GOT3 (cell line): Measurements from ENCODE around the gene CD84.
"Not testable (repeated sequence)": the region's sequence is repeated elsewhere in the genome, so short reads cannot be mapped to it uniquely, and the experiment has no call there.

Experiments used
- DNase-seq: peaks from one replicate; lab custom pipeline; 2025; ENCODE audit warnings: mixed read lengths; lab: John Stamatoyannopoulos, UW

CD84 gene

DNA sequence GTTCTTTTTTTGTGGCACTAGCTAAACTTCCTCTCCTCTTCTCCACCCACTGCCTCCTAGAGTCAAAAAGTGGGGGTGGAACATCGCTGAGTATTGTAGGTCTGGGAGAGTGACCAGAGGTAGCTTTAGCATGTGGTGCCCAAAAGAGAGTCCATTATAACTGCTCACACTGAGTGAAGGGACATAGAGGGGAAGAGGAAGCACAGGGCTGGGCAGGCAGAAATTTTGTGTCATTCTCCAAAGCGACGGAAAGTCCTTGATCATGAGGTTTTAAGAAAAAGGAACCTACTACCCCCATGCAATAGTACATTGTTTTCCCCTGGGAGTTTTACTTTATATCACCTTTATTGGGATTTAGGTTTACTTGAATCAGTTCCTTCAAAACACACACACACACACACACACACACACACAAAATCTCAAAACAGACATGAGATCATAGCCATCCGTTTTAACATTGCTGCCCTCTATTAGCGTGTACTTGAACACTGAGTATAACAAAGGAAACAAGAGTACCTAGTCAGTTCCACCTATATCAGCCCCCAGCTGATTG lies 4.1 kb downstream of the CD84 start:
- no peak for DNase-seq

DNA sequence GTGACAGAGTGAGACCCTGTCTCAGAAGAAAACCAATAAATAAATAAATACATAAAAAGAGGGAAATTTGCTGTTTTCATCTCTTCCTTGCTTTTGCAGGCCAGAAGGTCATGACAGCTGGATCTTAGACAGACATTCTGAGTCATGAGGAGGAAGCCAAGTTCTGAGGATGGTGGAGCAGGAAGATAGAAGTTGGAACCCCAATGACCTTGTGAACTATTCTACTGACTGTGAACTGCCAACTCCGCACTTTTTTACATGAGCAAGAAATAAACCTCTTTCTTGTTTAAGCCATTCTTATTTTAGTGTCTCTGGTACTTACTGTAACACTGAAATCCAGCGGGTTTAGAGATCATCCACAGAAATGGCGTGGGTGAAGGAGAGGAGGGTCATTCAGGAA lies 8.5 kb downstream of the CD84 start:
- no peak for DNase-seq

DNA sequence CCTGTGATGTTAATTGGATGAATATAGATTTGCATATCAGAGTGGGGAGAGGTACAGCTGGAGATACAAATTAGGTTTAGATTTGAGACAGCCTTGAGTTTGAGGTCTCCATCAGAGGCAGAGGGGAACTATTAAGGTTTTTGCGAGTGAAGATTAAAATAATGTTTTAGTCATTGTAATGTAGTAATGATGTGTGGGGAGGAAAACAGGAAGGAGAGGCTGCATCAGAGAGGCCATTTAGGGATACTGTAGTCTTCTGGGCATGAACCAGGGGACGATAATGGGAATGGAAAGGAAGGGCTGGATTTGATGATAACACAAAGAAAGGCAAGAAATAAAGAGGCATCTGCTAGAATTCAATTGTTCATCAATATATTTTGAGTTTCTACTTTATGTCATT lies 9.5 kb downstream of the CD84 start:
- no peak for DNase-seq

DNA sequence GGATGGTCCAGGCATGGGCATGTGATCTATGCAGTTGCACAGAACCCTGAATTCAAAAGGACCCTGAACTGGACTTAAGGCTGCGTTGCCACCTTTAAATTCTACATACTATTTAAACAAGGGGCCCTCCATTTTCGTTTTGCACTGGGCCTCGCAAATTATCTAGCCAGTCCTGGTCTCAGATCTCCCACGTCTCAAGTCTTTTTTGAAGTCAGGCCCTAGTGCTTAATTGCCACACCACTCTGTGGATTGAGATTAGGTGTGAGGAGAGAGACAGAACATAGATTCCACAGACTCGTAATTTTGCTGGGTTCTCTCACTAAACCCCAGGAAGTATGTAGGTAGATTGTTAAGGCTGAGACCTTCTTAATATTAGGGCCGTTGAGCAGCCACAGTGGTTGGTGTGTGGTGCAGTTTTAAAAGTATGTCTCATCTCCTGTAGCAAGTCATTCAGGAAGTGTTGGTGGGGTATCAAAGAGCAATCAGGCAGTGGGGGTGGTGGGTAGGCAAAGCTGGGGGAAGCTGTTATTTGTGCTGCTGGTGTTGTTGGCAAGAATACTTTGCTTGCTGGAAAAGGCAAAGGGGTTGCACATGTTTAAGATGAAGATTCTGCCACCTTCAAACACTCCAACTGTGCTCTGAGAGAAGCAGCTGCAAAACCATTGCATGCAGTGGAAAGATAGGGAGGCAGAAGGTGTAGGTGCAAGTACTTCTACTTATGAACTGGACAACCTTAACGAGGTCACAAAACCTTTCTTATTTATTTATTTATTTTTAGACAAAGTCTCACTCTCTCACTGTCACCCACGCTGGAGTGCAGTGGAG lies 11.2 kb downstream of the CD84 start:
- DNase-seq = no peak

DNA sequence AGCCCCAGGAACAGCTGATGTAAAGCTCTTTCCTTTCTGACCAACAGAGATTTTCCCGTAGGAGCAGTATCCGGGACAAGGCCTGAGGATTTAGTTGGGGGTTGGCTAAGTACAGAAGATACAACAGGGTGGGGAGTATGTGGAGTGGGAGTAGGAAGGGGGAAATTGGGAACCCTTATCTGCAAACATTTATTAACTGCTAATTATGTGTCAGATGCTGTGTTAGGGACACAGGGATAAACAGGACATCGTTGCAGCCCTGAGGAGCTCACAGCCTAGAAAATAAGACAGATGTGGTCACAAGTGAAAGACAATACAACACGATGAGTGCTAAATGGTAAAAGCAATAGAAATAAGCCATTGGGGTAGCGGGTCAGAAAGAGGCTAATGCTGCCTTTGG lies 12.0 kb downstream of the CD84 start:
- DNase-seq = no peak

DNA sequence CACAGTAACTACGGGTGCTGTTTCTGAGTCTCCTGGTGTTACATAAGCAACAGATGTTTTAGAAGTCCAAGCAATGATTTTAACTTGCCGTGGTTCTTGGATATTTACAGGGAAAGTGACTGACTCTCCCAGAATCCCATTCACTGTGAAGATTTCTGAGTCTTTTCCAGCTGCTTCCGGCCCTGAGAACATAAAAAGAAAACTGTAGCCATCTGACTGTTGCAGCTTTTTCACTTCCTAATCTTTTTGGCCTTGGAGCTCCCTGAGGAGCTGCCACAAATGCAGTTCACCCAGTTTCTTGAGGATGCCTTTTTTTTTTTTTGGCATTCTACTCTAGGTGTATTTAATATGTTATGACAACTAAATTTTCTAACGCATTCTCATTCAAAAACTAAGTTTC lies 13.7 kb downstream of the CD84 start:
- no peak for DNase-seq

DNA sequence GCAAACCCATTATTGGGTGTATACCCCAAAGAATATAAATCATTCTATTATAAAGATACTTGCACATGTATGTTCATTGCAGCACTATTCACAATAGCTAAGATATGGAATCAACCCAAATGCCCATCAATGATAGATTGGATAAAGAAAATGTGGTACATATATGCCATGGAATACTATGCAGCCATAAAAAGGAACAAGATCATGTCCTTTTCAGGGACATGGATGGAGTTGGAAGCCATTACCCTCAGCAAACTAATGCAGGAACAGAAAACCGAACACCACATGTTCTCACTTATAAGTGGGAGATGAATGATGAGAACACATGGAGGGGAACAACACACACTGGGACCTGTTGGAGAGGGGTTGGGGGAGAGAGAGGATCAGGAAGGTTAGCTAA lies 16.1 kb downstream of the CD84 start:
- DNase-seq = not testable (repeated sequence)

DNA sequence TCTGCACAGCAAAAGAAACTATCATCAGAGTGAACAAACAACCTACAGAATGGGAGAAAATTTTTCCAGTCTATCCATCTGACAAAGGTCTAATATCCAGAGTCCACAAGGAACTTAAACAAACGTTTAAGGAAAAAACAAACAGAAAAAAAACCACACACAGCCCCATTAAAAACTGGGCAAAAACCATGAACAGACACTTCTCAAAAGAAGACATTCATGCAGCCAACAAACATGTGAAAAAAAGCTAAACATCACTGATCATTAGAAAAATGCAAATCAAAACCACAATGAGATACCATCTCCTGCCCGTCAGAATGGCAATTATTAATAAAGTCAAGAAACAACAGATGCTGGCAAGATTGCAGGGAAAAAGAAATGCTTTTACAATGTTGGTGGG lies 16.6 kb downstream of the CD84 start:
- not testable (repeated sequence) for DNase-seq

DNA sequence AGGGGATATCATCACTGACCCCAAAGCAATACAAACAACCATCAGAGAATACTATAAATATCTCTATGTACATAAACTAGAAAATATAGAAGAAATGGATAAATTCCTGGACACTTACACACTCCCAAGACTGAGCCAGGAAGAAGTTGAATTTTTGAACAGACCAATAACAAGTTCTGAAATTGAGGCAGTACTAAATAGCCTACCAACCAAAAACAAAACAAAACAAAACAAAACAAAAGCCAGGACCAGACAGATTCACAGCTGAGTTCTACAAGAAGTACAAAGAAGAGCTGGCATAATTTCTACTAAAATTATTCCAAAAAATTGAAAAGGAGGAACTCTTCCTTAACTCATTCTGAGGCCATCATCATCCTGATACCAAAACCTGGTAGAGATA lies 18.5 kb downstream of the CD84 start:
- DNase-seq = no peak

DNA sequence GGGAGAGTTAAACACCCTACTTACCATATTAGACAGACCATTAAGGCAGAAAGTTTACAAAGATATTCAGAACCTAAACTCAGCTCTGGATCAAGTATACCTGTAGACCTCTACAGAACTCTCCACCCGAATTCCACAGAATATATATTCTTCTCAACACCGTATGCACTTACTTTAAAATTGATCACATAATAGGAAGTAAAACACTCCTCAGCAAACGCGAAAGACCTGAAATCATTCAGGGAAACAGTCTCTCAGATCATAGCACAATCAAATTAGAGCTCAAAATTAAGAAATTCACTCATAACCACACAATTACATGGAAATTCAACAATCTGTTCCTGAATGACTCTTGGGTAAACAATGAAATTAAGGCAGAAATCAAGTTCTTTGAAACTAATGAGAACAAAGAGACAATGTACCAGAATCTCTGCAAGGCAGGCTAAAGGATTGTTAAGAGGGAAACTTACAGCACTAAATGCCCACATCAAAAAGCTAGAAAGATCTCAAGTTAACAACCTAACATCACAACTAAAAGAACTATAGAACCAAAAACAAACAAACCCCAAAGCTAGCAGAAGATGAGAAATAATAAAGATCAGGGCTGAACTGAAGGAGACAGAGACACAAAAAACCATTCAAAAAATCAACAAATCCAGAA lies 19.1 kb downstream of the CD84 start:
- no peak for DNase-seq

DNA sequence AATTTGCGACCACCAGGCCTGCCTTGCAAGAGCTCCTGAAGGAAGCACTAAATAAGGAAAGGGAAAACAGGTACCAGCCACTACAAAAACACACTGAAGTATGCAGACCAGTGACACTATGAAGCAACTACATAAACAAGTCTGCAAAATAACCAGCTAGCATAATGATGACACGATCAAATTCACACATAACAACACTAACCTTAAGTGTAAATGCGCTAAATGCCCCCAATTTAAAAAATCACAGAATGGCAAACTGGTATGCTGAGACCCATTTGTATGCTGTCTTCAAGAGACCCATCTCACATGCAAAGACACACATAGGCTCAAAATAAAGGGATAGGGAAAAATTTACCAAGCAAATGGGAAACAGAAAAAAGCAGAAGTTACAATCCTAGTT lies 19.9 kb downstream of the CD84 start:
- not testable (repeated sequence) for DNase-seq

DNA sequence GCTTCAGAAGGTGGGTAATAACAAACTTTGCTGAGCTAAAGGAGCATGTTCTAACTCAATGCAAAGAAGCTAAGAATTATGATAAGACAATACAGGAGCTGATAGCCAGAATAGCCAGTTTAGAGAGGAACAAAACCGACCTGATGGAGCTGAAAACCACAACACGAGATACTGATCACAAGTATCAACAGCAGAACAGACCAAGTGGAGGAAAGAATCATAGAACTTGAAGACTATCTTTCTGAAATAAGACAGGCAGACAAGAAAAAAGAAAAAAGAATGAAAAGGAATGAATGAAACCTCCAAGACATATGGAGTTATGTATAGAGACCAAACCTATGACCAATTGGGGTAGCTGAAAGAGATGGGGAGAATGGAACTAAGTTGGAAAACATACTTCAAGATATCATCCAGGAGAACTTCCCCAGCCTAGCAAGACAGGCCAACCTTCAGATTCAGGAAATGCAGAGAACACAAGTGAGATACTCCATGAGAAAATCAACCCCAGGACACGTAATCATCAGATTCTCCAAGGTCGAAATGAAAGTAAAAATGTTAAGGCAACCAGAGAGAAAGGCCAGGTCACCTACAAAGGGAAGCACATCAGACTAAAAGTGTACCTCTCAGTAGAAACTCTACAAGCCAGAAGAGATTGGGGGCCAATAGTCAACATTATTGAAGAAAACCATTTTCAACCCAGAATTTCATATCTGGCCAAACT lies 20.5 kb downstream of the CD84 start:
- no peak for DNase-seq

DNA sequence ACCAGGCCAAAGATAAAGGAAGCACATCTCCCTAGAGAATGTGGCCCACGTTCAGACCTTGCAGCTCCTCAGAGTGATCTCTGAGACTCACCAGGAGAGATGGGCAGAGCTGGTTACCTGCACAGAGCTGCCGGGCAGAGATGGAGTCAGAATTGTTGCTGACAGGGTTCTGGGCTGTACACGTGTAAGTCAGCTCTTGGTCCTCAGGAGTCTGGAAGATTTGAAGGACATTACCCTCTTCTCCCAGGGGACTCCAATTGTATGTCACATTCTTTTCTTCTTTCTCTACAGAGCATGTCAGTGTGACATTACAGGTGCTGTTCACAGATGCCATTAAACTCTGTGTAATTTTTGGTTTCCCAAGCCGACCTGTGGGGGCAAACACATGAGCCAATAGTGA lies 25.5 kb downstream of the CD84 start:
- DNase-seq = no peak

DNA sequence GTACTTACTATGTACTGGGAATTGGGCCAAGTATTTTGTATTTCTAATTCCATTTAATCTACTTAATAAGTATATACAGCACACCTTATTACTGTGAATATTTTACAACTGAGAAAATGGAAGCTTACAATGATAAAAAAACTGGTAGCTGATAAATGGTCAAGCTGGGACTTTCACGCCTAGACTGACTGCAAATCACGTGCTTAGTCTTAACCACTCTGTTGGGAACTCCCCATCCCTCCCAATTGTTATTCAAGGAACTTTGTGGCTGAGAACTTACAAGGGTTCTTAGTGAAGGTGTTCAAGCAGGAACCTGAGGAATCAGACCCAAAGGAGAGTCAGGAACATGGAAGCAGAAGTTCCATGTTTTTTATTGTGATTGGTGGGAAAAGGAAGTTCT lies 26.9 kb downstream of the CD84 start:
- no peak for DNase-seq

DNA sequence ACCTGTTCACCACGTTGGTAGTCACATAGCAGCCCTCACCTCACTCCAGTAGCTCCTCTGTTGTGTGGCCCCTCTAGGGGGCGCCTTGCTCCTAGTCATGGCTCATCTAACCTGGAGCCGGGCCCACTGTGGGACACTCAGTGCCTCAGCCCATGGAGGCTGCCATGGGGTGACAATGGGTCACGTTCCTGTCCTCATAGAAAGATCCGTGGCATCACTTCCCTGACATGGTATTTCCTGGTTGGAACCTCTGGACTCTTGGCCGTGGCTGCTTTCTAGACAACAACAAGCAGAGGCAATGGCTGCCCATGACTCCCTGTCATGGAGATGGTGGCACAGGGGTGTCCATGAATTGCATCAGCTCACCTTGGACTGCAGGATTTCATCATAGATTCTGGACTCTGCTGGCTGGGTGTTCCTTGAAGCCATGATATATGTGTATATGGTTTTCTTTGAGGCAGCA lies 28.7 kb downstream of the CD84 start:
- DNase-seq = no peak

DNA sequence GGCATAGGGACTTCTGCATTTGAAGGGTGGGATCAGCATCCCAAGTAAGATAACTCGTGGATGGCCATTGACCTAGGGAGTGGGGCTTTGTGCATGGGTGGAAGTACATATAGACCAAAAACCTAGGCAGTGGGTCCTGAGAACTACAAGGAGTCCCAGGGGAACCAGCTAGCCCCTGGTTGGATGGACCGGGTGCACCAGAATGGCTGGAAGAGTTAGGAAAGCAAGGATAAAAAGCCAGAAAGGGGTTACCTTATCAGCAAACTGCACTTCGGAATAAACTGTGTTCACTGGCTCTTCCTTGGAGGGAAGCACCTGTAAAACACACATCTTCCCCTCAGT lies 29.7 kb downstream of the CD84 start:
- no peak for DNase-seq

DNA sequence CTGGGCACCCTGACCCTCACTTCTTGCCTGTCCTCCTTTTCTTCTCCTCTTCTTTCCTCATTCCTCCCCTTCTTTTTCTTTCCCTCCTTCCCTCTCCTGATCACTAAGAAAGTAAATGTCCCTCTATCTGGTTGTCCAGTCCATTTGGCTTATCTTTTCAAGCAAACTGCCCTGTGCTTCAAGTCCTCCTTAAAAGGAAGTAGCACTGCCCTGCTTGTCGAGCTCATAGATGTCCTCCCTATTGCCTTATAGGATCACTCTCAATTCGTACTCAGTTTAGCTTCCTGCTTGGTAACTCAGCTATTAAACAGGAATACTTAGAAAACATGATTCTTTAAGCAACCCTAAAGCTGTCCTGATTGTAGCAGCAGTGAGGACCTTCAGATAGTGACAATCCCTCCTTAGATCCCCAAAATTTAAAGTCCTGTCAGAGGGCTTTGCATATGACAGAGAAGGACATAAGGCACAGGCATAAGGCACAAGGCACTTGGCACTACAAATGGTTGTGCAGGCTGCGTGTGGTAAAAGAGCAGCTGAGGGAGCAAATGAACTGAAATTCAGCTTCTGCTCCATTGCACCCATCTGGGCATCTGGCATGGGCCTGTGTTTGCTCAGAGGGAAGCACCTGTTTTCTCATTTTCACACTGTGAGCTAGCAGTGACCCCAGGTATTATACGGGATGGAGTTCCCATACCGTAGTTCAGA lies 30.2 kb downstream of the CD84 start:
- DNase-seq = no peak

DNA sequence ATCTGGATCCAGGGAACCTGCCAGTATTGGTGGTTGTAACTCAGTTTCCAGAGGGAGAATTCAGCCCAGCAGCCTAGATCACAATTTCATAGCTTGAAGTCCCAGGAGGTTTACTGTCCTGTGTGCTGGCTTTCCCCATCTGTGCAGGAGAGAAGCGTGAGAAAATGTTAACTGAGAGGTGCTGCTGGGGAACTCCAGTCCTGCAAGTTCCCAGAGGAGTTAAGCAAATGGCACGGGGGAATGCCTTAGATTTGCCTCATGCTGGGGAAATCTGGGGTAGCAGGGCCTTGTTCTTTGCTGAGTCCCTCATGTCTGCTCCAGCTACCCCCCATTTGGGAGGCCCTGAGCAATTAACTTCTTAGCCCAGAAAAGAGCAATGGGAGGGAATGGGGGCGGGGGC lies 31.1 kb downstream of the CD84 start:
- no peak for DNase-seq

DNA sequence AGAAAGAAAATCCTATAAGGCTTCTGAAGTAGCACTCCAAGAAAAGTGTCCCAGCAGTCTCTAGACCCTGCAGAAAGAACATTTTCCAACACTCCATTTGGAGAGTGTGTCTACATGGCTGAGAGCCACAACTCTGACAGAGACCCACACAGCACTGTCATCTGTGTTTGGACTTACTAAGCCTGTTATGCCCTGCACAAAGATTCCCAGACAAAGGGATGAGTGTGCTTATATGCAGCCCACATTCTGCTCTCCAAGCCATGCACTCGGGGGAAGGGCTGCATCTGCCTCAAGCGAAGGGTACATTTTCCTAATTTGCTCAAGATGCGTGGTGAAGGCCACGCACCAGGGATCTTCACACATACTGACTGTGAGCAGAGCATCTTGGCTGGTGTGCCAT lies 31.9 kb downstream of the CD84 start:
- DNase-seq = no peak

DNA sequence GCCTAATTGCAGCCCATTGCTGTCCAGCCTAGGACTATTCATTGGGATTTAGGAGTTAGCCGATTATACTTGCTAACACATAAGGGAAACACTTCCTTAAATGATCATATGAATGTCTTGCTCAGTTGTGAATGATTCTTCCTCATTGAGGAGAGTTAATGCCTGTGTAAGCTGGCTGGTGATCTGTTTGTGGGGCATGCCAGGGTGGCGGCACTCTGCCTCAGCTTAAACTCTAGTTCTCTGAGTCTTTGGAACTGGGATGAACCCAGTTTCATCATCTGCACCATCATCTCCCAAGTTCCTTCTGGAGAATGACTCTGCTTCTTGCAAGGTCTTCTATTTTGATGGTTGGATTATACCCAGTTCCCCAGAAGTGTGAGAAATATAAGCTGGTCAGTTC lies 32.4 kb downstream of the CD84 start:
- DNase-seq = no peak

DNA sequence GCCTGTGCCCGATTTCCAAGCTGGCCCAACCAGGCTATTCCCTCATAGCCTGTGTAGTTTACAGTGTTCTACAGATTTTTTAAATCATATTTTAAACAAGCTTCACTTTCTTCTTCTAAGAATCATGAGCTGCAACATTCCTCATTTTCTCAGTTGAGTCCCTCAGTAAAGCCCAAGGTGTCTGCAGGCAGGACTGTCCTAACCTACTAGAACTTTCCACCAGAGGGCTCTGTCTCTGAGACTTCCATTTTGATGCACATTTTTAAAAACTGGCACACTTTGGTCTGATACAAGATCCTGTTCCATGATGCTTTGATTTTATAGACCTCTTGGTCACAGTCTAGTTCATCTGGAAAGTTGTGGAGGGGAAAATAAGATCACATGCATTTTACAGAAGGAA lies 34.6 kb downstream of the CD84 start:
- no peak for DNase-seq

DNA sequence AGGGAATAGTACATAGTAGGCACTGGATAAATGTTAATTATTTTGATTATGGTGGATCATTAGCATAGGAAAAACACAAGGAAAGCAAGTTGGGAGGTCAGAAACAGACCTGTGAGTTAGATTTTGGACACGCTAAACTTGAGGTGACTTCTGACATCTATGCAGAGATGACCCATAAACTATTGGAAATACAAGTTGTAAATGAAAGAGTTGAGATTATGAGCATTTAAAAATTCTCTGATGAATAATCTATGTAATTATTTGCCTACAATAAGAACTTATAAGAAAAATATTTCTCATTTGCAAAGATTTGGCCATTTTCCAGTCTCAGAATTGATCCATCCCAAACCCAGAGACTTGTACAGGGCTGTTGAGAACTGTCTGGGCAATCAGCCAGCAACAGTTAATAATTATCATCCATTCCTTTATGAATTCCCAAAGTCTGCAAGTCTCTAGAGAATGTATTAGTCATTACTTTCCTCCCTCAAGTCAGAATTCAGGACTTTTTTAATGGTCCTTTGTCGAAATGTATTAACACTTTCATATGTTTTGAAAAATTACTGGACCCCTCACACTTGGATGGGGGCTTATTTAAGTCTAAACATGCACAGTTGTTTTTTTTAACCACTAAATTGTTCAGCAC lies 36.9 kb downstream of the CD84 start:
- no peak for DNase-seq
